Activated CD8-positive, alpha-beta memory T cell treated with anti-CD3 and anti-CD28 coated beads for 1 hour (primary cell): ENCODE measurements around the gene GCNT2.
A peak's percentile ranks its signal among the peaks of the same experiment; 100 is the strongest.
"Not testable (repeated sequence)": the region's sequence is repeated elsewhere in the genome, so short reads cannot be mapped to it uniquely, and the experiment has no call there.

Experiments
- DNase-seq, 2 donors: peaks; one replicate each; pipeline ENCODE4 v3.0.0-alpha.2; 2020; ENCODE audit warnings: low read depth in 1 of 2; ENCODE audit errors: extremely low read depth in 1 of 2

The GCNT2 gene

GRCh38 chr6:10521104-10521808, at the start of gene GCNT2:
GCNT2 (plus strand) TSS chr6:10521351; CDS start chr6:10528912, 7,561 bp downstream.
- DNase-seq = no peak

- DNase-seq = no peak
Measured at GRCh38 chr6:10472634-10473033, 48.5 kb upstream of the GCNT2 start.

GRCh38 chr6:10478187-10479040, 42.7 kb upstream of the GCNT2 start:
- no peak for DNase-seq

GRCh38 chr6:10479939-10480700, 41.0 kb upstream of the GCNT2 start:
- no peak for DNase-seq

GRCh38 chr6:10481101-10481500, 40.0 kb upstream of the GCNT2 start:
- no peak for DNase-seq

GRCh38 chr6:10482636-10483257, 38.4 kb upstream of the GCNT2 start:
- DNase-seq = no peak

- DNase-seq = no peak
Measured at GRCh38 chr6:10484912-10485311, 36.2 kb upstream of the GCNT2 start.

- no peak for DNase-seq
Measured at GRCh38 chr6:10485406-10485805, 35.7 kb upstream of the GCNT2 start.

GRCh38 chr6:10486215-10486614, 34.9 kb upstream of the GCNT2 start:
- DNase-seq = no peak

GRCh38 chr6:10486944-10487588, 34.1 kb upstream of the GCNT2 start:
- not testable (repeated sequence) for DNase-seq

GRCh38 chr6:10487668-10488327, 33.4 kb upstream of the GCNT2 start:
- no peak for DNase-seq

- no peak for DNase-seq
Measured at GRCh38 chr6:10491463-10491862, 29.7 kb upstream of the GCNT2 start.

GRCh38 chr6:10491905-10492304, 29.2 kb upstream of the GCNT2 start:
- not testable (repeated sequence) for DNase-seq

GRCh38 chr6:10495029-10495428, 26.1 kb upstream of the GCNT2 start:
- no peak for DNase-seq

- no peak for DNase-seq
Measured at GRCh38 chr6:10505529-10505928, 15.6 kb upstream of the GCNT2 start.

- DNase-seq = no peak
Measured at GRCh38 chr6:10507298-10507697, 13.9 kb upstream of the GCNT2 start.

GRCh38 chr6:10507715-10508114, 13.4 kb upstream of the GCNT2 start:
- DNase-seq = no peak

GRCh38 chr6:10510592-10511367, 10.4 kb upstream of the GCNT2 start:
- DNase-seq = peak in 1 of 2 donors; percentile 17

GRCh38 chr6:10511477-10511876, 9.7 kb upstream of the GCNT2 start:
- DNase-seq = no peak
